ENCODE measurements around the gene IP6K3.

IP6K3 gene

DNA sequence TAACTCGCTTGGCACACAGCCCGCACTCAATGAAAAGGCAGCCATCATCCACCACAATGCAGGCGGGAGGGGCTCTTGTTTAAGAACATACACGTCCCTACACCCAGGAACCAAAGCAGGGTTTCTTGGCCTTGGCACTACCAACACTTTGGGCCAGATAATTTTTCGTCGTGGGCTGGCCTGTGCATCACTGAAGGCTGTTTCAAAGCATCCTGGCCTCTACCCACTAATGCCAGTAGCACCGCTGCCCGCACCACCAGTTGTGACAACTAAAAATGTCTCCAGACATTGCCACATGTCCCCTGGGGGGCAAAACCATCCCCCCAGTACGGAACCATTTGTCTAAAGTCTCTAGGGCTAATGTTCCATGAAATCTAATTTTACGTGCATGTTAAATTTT lies 48.2 kb downstream of the IP6K3 start:
- no peak for DNase-seq (ENCODE audit: low spot score)
- in situ Hi-C loops (cut with MboI; ENCODE audit: low pct_unique_long_range_greater_than_20kb, low sequenced_read_pairs, unreplicated experiment) = no loop called here
- TF ChIP-seq, protein P1, sequence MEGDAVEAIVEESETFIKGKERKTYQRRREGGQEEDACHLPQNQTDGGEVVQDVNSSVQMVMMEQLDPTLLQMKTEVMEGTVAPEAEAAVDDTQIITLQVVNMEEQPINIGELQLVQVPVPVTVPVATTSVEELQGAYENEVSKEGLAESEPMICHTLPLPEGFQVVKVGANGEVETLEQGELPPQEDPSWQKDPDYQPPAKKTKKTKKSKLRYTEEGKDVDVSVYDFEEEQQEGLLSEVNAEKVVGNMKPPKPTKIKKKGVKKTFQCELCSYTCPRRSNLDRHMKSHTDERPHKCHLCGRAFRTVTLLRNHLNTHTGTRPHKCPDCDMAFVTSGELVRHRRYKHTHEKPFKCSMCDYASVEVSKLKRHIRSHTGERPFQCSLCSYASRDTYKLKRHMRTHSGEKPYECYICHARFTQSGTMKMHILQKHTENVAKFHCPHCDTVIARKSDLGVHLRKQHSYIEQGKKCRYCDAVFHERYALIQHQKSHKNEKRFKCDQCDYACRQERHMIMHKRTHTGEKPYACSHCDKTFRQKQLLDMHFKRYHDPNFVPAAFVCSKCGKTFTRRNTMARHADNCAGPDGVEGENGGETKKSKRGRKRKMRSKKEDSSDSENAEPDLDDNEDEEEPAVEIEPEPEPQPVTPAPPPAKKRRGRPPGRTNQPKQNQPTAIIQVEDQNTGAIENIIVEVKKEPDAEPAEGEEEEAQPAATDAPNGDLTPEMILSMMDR (IDR thresholded peaks at IDR 0.05; ENCODE audit: extremely low read depth, insufficient read depth, missing control alignments) = no peak

DNA sequence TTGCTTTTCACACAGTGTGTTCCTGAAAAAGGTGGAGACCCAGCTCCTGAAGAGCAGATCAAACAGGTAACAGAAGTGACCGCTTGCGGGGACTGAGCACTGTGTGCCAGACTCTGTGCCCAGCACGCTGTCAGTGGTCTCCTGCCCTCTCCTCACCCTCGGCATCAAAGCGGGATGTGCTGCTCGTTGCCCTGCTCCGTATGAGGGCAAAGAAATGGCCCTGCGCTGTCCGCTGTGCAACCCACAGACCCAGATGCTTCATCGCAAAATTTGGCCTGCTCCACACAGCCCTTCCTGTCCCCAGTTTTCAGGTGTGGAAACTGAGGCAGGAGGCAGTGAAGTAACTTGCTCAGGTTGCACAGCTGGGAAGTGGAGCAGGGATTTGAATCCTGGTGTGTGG lies 48.9 kb downstream of the IP6K3 start:
- in situ Hi-C loops (cut with MboI; ENCODE audit: low pct_unique_long_range_greater_than_20kb, low sequenced_read_pairs, unreplicated experiment) = no loop called here
- TF ChIP-seq, protein P1 (IDR thresholded peaks at IDR 0.05; ENCODE audit: extremely low read depth, insufficient read depth, missing control alignments) = no peak
- no peak for DNase-seq (ENCODE audit: low spot score)

DNA sequence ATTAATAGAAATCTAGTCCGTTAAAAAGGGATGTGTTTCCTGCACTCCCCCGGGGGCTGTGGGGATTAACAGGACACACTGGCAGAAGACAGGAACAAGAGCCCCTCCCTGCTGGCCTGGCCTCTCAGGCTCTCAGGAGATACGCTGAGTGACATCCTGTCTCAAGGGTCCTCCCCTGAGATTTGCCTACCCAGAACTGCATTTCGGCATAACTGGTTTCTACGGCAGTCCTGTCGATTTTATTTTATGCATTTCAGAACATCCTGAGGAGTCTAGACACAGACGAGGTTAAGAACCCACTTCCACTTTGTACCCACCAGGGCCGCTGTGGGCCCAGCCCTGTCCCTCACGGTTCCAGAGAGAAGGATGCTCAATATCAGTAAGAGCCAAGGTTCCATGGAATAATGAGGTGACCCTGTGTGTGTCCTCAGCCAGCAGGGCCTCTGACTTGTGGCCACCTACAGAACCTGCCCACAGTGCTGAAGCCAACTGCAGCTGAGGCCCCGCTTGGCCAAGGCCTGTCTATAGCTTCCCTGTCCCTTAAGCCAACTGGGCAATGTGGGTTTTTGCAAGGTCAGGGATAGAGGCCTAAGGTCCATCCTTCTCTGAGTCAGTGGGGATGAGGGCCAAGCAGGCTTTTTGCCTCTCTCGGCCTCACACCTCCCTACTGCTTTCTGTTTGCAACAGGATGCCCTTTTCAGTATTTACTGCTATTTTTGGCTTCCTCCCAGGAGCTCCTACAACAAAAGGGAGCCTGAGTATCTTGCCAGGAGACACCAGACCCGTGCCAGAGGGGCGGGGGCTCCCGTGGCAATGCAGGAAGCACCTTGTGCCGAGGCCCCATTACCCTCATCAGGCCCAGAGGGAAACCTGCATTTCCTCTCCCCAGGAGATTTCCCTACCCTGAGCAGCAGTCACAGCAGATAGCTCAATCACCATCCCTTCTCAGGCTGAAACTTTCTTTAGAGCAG lies 49.9 kb downstream of the IP6K3 start:
- DNase-seq (ENCODE audit: low spot score) = no peak
- TF ChIP-seq, protein P1 (IDR thresholded peaks at IDR 0.05; ENCODE audit: extremely low read depth, insufficient read depth, missing control alignments) = no peak
- in situ Hi-C loops (cut with MboI; ENCODE audit: low pct_unique_long_range_greater_than_20kb, low sequenced_read_pairs, unreplicated experiment) = no loop called here

GRCh38 chr6:33696076-33696475 lies 50.6 kb downstream of the IP6K3 start:
- in situ Hi-C loops (cut with MboI; ENCODE audit: low pct_unique_long_range_greater_than_20kb, low sequenced_read_pairs, unreplicated experiment) = no loop called here
- DNase-seq (ENCODE audit: low spot score) = no peak
- TF ChIP-seq, protein P1 (IDR thresholded peaks at IDR 0.05; ENCODE audit: extremely low read depth, insufficient read depth, missing control alignments) = no peak

GRCh38 chr6:33695451-33695887 lies 51.2 kb downstream of the IP6K3 start:
- TF ChIP-seq, protein P1 (IDR thresholded peaks at IDR 0.05; ENCODE audit: extremely low read depth, insufficient read depth, missing control alignments) = no peak
- no peak for DNase-seq (ENCODE audit: low spot score)
- in situ Hi-C loops (cut with MboI; ENCODE audit: low pct_unique_long_range_greater_than_20kb, low sequenced_read_pairs, unreplicated experiment) = no loop called here

DNA sequence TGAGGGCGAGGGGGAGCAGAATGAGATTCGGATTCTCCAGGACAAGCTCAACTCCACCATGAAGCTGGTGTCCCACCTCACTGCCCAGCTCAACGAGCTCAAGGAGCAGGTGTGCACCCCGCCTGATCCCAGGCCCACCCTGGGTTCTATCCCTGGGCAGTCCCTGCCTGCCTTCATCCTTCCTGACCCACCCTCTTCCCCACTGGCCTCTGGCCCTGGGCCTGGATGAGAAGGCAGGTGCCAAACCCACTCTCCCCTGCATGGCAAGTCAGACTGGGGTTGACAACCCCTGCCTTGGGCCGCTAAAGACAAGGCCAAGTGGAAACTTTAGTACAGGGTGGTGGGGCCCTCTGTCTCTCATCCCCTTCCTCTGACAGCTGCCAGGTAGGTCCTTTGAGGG lies 51.7 kb downstream of the IP6K3 start:
- no peak for DNase-seq (ENCODE audit: low spot score)
- TF ChIP-seq, protein P1 (IDR thresholded peaks at IDR 0.05; ENCODE audit: extremely low read depth, insufficient read depth, missing control alignments) = no peak
- in situ Hi-C loops (cut with MboI; ENCODE audit: low pct_unique_long_range_greater_than_20kb, low sequenced_read_pairs, unreplicated experiment) = no loop called here

All from GM13977 (cell line).